Inferior parietal cortex (tissue), 1 donor: ENCODE data around the gene ARID3A.

Experiments
- DNase-seq: peaks from one replicate; pipeline ENCODE4 v3.0.0-alpha.2; 2016; ENCODE audit errors: extremely low spot score

ARID3A gene

GRCh38 chr19:931860-932647 lies 6.2 kb downstream of the ARID3A start:
- DNase-seq: no peak

- DNase-seq: no peak
Measured at GRCh38 chr19:932648-933552, 7.1 kb downstream of the ARID3A start.

GRCh38 chr19:933553-933882 lies 7.7 kb downstream of the ARID3A start:
- DNase-seq: no peak

- no peak for DNase-seq
Measured at GRCh38 chr19:934197-934840, 8.5 kb downstream of the ARID3A start.

- DNase-seq: no peak
Measured at GRCh38 chr19:934865-935479, 9.1 kb downstream of the ARID3A start.

- no peak for DNase-seq
Measured at GRCh38 chr19:936175-936546, 10.3 kb downstream of the ARID3A start.

- no peak for DNase-seq
Measured at GRCh38 chr19:937259-937694, 11.4 kb downstream of the ARID3A start.

GRCh38 chr19:938233-938923 lies 12.5 kb downstream of the ARID3A start:
- no peak for DNase-seq

GRCh38 chr19:939439-939838 lies 13.6 kb downstream of the ARID3A start:
- no peak for DNase-seq

GRCh38 chr19:939922-940321 lies 14.1 kb downstream of the ARID3A start:
- DNase-seq: no peak

- no peak for DNase-seq
Measured at GRCh38 chr19:940591-941291, 14.9 kb downstream of the ARID3A start.

GRCh38 chr19:941292-942132 lies 15.7 kb downstream of the ARID3A start:
- no peak for DNase-seq

GRCh38 chr19:942133-942645 lies 16.4 kb downstream of the ARID3A start:
- DNase-seq: no peak

- DNase-seq: no peak
Measured at GRCh38 chr19:943551-944170, 17.8 kb downstream of the ARID3A start.

- DNase-seq: no peak
Measured at GRCh38 chr19:944171-944567, 18.3 kb downstream of the ARID3A start.

GRCh38 chr19:944663-945241 lies 18.9 kb downstream of the ARID3A start:
- DNase-seq: no peak

- DNase-seq: no peak
Measured at GRCh38 chr19:945401-946252, 19.8 kb downstream of the ARID3A start.
